CD4-positive, alpha-beta T cell treated with Interleukin-6 at 100 ng/mL for 8 hours (primary cell): ENCODE results near the gene CIRBP.

ENCODE experiments used
- DNase-seq: peaks from one replicate; pipeline ENCODE4 v3.0.0-alpha.2; 2020; ENCODE audit warnings: mixed read lengths, low spot score

Gene CIRBP

DNA sequence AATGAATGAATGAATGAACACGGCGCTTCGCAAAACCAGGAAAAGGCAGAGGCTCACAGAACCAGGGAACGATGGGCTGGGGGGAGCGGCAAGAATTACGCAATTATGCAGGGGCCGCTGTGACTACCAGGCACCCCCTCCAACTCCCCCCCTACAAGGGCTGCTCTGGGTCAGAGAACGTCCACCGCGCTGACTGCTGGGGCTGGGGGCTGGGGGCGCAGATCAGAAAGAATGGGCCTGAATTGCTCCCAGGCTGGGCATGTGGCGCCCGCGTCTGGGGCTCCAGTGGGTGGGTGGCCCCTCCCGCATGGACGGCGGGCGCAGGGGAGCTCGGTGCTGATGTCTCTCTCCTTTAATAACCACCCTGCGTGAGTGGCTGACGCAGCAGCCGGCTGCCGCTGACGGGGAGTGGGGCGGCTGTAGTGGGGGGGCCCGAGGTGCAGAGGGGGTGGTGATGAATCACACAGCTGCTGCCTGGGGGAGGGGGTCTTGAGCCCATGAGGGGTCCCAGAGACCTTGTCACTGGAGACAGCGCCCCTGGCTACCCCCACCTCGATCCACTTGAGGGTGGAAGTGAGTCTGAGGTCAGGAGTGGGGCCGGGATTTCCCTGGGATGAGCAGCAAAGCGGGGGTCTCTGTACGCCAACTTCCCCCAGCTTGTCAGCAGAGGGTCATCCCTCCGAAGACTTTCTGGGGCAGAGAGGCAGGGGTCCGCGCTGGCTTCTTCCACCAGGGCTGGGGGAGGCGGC lies 1.5 kb upstream of the CIRBP start:
- DNase-seq: no peak

GRCh38 chr19:1268226-1269064 lies 687 bp upstream of the CIRBP start:
- DNase-seq: no peak

DNA sequence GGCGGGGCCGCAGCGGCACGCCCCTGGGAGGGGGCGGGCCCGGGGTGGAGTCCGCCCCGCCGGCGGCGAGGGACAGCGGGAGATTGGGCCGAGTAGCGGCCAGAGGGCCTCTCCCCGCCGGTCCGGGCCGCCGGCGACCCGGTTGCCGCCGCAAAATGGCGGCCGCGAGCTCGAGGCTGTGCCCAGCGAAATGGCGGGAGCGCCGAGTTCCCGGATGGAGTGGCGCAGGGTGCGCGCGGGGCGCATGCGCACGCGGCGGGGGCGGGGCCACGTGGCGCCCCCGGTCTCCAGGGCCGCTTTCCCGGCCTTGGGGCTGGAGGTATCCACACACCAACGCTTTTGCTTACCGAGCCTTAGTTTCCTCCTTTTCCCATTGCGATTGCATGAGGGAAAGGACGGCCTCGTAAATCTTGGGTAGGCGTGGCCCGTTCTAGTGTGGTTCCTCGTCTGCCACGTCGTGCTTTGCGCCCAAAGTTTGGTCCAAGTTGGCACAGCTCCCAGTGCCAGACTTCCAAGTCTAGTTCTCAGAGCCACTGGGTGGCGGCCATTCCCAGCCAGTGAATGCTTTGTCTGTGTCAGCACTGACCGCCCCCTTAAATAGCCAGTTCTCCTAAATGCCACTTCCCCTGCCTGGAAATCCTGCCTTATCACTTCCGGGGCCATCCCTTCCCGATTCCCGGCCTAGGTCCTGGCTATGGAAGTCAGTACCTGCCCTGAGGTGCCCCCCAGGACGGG lies 513 bp downstream of the CIRBP start:
- DNase-seq: peak; percentile 84

DNA sequence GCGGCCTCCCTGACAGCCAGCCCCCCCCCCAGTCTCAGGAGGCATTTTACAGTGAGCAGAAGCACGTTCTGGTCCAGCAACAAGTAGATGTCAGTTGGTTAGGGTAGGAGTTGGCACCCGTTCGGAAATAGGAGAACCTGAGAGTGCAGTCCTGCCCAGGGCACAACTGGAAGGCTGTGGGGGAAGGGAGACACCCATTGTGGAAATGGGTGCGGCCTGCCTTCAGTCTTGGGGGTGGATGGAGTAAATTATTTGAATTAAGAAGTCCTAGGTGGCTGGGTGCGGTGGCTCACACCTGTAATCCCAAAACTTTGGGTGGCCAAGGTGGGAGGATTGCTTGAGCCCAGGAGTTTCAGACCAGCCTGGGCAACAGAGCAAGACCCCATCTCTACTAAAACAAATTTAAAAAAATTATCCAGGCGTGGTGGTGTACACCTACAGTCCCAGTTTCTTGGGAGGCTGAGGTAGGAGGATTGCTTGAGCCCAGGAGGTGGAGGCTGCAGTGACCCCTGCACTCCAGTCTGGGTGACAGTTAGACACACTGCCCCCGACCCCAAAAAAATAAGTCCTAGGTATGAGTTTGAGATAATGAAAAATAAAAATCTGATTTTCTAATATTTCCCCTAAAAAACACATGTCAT lies 1.2 kb downstream of the CIRBP start:
- DNase-seq: no peak

GRCh38 chr19:1270854-1271527 lies 1.9 kb downstream of the CIRBP start:
- DNase-seq: no peak

DNA sequence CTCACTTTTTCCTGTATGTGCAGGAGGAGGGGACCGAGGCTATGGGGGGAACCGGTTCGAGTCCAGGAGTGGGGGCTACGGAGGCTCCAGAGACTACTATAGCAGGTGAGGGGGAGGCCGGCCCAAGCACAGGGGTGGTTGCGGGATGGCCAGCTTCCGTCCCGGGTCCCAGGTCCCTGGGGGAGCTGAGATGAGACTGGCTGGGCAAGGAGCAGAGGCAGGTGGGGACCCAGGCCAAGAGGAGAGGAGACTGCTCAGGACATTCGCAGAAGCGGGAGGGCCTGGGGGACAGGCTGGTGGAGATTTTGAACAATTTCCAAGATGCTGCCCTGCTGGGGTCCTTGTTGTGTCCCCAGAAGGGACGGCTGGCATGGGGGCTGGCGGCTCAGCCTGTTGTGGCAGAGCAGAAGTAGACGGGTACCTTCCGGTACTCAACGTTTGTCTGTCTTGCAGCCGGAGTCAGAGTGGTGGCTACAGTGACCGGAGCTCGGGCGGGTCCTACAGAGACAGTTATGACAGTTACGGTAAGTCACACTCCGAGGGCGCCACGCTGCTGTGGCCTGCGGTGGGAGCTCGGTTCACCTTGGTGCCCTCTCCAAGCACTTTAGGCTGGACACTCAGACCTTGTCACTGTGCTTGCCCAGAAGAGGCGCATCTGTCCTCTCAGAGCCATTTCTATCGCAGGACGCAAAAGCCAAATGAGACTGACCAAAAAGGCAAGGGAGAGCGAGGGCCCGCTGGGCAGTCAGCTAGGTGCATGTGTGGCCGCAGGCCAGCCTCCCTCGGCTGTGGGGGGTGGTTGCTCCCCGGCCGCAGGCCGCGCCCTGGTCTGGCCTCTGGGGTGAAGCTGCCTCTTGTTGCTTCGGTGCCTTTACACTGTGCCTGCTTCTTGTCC lies 2.6 kb downstream of the CIRBP start:
- DNase-seq: no peak

GRCh38 chr19:1272423-1273262 lies 3.5 kb downstream of the CIRBP start:
- DNase-seq: no peak

DNA sequence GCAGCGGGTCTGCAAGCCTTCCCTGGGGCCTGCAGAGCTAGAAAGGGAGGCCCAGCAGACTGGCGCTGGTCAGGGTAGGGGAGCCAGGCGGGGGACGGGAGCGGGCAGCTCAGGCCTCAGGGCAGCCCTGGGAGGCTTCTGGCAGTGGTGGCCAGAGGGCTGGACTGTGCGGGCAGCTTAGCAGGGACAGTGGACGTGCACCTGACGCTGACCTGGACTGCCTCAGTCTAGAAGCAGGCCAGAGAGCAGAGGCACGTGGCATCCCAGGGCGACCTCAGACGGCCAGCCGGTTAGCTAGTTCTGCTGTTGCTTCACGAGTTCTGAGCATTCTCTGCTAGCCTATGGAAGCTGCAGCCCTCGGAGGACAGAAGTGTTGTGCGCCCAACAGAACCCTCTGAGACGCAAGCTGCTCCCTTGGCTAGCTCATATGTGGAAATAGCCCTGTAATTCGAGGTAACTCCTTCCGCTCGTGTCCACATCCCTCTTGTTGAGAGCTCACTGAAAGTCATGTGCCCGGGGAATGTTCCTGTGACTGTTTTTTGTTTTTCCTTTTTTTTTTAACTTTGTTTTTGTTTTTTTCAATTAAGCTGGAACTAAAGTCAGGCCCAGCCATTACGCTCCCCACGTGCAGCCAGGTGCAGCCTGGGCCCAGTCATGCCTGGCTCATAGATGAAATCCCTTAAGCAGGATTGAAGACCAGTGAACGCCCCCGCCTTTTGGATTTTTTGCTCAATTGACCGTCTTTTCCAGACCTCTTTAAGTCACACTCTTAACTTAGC lies 4.3 kb downstream of the CIRBP start:
- DNase-seq: no peak

DNA sequence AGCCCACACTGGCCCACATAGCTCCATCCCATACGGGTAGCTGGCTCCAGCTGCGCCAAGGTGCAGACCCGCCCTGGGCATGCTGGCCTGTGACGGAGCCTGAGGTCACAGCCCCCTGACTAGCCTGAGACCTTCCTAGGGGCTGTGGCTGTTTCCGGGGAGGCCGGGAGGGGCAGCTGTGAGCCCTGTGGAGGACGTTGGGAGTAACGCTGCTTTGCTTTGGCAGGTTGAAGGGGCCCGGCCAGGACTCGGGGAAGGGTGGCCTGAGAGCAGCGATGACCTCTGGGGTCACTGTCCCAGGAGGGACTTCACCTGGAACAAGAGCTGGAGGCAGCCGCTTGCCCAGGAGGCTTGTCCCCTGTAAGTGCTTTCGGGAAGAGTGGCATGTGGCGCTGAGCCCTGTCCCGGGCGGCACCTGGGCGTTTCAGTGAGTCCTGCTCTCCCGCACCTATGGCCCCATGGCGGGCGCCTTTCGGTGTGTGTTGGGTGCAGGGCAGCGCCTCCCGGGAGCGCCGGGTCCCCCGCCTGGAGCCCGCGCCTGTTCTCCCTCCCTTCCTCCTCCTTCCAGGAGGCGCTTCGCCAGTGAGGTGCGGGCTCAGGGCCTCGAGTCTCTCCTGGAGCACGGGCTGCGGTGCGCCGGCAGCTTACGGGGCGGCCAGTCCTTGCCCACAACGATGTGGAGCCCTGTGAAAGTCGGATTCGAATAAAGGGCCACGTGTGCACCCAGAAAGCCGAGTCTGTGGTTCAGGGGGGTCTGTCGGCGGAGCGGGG lies 5.1 kb downstream of the CIRBP start:
- DNase-seq: no peak

DNA sequence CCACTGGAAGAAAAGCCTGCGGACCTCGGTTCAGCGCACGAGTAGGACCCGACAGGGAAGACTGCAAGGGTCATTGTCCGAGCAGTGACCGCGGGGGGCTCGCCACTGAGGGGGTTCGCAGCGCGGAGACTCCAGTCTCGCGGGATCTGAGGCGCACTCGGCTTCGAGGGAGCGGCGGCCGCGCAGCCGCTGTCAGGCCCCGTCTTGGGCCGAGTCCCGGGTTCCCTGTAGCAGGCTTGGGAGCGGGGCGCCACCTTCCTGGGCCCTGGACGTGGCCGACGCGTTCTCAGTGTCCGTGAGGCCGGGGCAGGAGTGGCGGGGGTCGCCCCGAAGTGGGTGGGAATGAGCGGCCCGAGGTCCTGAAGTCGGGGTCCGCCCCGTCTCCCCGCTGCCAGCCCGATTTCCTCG lies 5.7 kb downstream of the CIRBP start:
- DNase-seq: no peak

DNA sequence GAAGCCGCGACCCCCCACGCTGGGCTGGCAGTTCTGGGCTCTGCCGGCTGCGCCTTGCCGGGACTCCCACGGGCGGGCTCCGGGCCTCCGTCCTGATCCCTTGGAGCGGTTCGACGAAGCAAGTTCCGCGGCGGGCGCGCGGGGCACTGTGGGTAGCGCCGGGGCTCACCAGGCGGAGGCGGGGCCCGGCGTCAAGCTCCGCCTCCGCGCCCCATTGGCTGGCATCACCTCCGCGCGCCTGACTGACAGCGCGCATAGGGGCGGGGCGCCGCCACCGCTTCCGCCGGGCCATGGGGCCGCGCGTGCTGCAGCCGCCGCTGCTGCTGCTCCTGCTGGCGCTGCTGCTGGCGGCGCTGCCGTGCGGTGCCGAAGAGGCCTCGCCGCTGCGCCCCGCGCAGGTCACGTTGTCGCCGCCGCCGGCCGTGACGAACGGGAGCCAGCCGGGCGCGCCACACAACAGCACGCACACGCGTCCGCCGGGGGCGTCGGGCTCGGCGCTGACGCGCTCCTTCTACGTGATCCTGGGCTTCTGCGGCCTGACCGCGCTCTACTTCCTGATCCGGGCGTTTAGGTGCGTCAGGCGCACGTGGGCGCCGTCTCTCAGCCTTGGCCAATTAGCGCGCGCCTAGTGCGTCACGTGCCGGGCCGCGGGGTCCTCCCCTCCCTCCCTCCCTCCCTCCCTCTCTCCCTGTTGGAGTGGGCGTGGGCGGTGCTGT lies 6.3 kb downstream of the CIRBP start, which contains the start of gene FAM174C:
Gene FAM174C (plus strand): TSS at position 271 of the 716 bp plus-strand sequence. CDS start 20 bp downstream, at position 291.
- DNase-seq: peak; percentile 97

DNA sequence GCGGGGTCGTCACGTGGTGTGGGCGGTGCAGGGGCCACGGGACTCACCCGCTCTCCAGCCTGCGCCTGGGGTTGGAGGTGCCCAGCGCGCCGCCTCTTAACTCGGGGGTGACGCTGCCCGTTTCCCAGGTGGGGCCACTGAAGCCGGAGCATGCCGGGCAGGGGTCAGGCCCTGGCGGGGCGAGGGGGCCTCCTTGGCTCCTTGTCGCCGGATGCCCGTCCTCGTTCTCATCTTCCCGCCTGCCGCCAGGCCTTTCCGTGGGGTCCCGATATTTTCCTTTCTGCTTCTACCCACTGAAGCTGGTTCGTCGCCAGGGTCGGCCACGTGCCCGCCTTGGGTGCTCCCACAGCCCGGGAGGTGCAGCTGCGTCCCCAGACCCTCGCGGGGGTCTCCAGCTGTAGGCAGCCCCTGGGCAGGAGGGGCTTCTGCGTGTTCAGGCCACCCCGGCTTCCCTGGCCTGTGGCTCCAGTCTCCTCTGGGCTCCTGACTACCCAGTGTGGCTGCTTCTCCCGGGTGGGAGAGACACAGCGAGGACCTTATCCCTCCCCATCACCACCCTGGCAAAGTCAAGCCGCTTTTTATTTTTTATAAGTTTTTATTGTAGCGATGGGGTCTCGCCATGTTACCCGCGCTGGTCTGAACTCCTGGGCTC lies 7.0 kb downstream of the CIRBP start:
- DNase-seq: no peak

DNA sequence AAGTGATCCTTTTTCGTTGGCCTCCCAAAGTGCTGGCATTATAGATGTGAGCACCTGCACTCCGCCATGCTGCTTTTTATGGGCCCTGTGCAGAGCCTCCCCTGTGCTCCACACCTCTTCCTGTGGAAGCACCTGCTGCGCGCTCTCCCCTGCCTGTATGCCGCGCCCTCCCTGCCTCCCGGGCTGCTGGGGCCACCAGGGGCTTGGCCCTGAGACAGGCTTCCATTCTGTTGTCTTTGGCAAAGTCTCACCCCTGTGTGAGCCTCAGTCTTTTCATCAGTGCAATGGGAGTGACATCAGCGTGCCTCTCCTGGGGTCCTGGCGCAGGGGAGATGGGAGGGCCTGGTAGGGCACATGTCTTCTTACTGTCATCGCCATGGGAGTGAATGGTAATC lies 7.5 kb downstream of the CIRBP start:
- peak; percentile 32 for DNase-seq

GRCh38 chr19:1277061-1277460 lies 7.9 kb downstream of the CIRBP start:
- DNase-seq: no peak

GRCh38 chr19:1278074-1278473 lies 8.9 kb downstream of the CIRBP start:
- DNase-seq: no peak
